Chondrocyte (in vitro differentiated cells): ENCODE measurements around the gene NYNRIN. TPM values are rescaled to one million over a fixed set of nuclear protein-coding genes. Genes with fewer than 3 reads are reported as not detected.
"Not testable (repeated sequence)": the region's sequence is repeated elsewhere in the genome, so short reads cannot be mapped to it uniquely, and the experiment has no call there.

ENCODE experiments used
- DNase-seq: peaks from one replicate; pipeline ENCODE4 v3.0.0; 2021; ENCODE audit warnings: mixed read lengths, low spot score
- H3K27ac Mint-ChIP-seq: one replicate; pipeline ENCODE4 v1.8.0; 2021; ENCODE audit warnings: mild to moderate bottlenecking, moderate library complexity, mixed read lengths; ENCODE audit not compliant: unreplicated experiment
- H3K27me3 Mint-ChIP-seq: 2 replicates; pipeline ENCODE4 v1.8.0; 2021; ENCODE audit warnings: low read depth, mixed read lengths
- H3K36me3 Mint-ChIP-seq: 2 replicates; pipeline ENCODE4 v1.8.0; 2021; ENCODE audit warnings: low read depth, mixed read lengths
- H3K4me1 Mint-ChIP-seq: 2 replicates; pipeline ENCODE4 v1.8.0; 2021; ENCODE audit warnings: low read depth, mild to moderate bottlenecking, mixed read lengths
- H3K4me3 Mint-ChIP-seq: one replicate; pipeline ENCODE4 v1.8.0; 2021; ENCODE audit warnings: mild to moderate bottlenecking, moderate library complexity, mixed read lengths; ENCODE audit not compliant: unreplicated experiment
- H3K9me3 Mint-ChIP-seq: 2 replicates; pipeline ENCODE4 v1.8.0; 2021; ENCODE audit warnings: low read depth, mixed read lengths
- total RNA-seq: library from RNA; stranded (reverse); gene quantifications from 3 replicates; pipeline ENCODE4 v1.2.1, GENCODE V29; 2021
- TF ChIP-seq, protein P1 (sequence below): fragments of 200-600 bp; sonication (generic); IDR thresholded peaks from 2 replicates; pipeline ENCODE4 v1.5.0; 2021; ENCODE audit warnings: antibody characterized with exemption, mild to moderate bottlenecking, moderate library complexity

Gene NYNRIN
- total RNA-seq, 1 donor from 2014 or later = 21.0 TPM

- Mint-ChIP-seq H3K4me1 (no peaks in the 10 kb centered on the region), H3K27me3 (no peaks in the 10 kb centered on the region), H3K36me3 (peaks cover 3% of the 10 kb centered on the region), H3K4me3 (no peak overlapping the region), H3K9me3 (no peaks in the 10 kb centered on the region), H3K27ac (no peak overlapping the region)
- DNase-seq = no peak
- TF ChIP-seq, protein P1, sequence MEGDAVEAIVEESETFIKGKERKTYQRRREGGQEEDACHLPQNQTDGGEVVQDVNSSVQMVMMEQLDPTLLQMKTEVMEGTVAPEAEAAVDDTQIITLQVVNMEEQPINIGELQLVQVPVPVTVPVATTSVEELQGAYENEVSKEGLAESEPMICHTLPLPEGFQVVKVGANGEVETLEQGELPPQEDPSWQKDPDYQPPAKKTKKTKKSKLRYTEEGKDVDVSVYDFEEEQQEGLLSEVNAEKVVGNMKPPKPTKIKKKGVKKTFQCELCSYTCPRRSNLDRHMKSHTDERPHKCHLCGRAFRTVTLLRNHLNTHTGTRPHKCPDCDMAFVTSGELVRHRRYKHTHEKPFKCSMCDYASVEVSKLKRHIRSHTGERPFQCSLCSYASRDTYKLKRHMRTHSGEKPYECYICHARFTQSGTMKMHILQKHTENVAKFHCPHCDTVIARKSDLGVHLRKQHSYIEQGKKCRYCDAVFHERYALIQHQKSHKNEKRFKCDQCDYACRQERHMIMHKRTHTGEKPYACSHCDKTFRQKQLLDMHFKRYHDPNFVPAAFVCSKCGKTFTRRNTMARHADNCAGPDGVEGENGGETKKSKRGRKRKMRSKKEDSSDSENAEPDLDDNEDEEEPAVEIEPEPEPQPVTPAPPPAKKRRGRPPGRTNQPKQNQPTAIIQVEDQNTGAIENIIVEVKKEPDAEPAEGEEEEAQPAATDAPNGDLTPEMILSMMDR = no peak
Measured at GRCh38 chr14:24381363-24382063, 17.3 kb upstream of the NYNRIN start.

GRCh38 chr14:24382064-24382371, 16.8 kb upstream of the NYNRIN start:
- no peak for DNase-seq
- Mint-ChIP-seq H3K4me3 (no peak overlapping the region), H3K27me3 (no peaks in the 10 kb centered on the region), H3K9me3 (no peaks in the 10 kb centered on the region), H3K4me1 (no peaks in the 10 kb centered on the region), H3K27ac (no peak overlapping the region), H3K36me3 (peaks cover 2% of the 10 kb centered on the region)
- TF ChIP-seq, protein P1 = no peak

DNA sequence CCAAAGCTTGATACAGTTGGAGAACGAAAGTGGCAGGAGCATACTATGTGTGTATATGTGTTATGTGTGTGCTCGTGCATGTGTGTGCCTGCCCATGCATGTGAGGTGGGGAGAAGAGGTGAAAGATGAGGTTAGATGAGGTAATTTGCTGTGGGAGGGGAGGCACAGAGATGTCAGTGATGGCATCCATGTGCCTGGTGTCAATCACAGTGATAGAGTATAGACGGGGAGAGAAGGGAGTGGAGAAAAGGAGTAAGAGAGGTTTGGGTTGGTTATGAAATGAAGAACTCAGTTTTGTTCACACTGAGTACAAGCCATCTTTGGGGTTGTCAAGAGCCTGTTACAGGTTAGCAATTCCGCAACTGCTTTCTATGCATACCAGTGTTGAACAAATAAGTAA, 14.6 kb upstream of the NYNRIN start:
- no peaks in the 10 kb centered on the region for H3K27me3 Mint-ChIP-seq
- no peaks in the 10 kb centered on the region for H3K36me3 Mint-ChIP-seq
- H3K4me1 Mint-ChIP-seq = no peaks in the 10 kb centered on the region
- TF ChIP-seq, protein P1 = no peak
- no peak for DNase-seq
- H3K4me3 Mint-ChIP-seq = no peak overlapping the region
- H3K27ac Mint-ChIP-seq = no peak overlapping the region
- no peaks in the 10 kb centered on the region for H3K9me3 Mint-ChIP-seq

GRCh38 chr14:24385524-24385923, 13.3 kb upstream of the NYNRIN start:
- no peaks in the 10 kb centered on the region for H3K36me3 Mint-ChIP-seq
- no peaks in the 10 kb centered on the region for H3K9me3 Mint-ChIP-seq
- H3K4me1 Mint-ChIP-seq = no peaks in the 10 kb centered on the region
- TF ChIP-seq, protein P1 = no peak
- H3K27me3 Mint-ChIP-seq = no peaks in the 10 kb centered on the region
- DNase-seq = no peak
- H3K27ac Mint-ChIP-seq = no peak overlapping the region
- H3K4me3 Mint-ChIP-seq = no peak overlapping the region

DNA sequence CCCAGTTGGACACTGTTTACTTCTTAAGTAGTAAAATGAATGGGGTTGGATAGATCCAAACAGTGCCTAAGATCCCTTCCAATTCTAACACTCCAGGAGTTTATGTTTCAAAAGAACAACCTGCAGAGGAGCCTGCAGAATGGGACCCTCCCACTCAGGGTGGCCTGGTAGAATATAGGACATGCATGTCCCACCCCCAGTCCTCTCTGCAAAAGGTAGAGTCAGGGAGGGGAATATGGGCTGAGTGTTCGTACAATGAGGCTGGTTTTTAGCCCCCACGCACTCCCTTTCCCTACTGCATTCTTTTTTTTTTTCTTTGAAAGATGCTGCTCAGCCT, 11.8 kb upstream of the NYNRIN start:
- Mint-ChIP-seq H3K9me3 (no peaks in the 10 kb centered on the region), H3K4me3 (no peak overlapping the region), H3K27me3 (no peaks in the 10 kb centered on the region), H3K27ac (no peak overlapping the region), H3K36me3 (no peaks in the 10 kb centered on the region), H3K4me1 (peaks cover 6% of the 10 kb centered on the region)
- DNase-seq = no peak
- TF ChIP-seq, protein P1 = no peak

- H3K4me3 Mint-ChIP-seq, DNase-seq, H3K36me3 Mint-ChIP-seq: not testable (repeated sequence)
Measured at GRCh38 chr14:24387579-24387978, 11.2 kb upstream of the NYNRIN start.

More at GRCh38 chr14:24387579-24387978, 11.2 kb upstream of the NYNRIN start:
- H3K27me3 Mint-ChIP-seq, H3K27ac Mint-ChIP-seq, H3K9me3 Mint-ChIP-seq: not testable (repeated sequence)
- peaks cover 12% of the 10 kb centered on the region for H3K4me1 Mint-ChIP-seq
